22Rv1 (cell line): ENCODE results near the gene BMP7.

Experiments used
- CTCF ChIP-seq: fragments of 450-650 bp; IDR thresholded peaks from 2 replicates; pipeline ENCODE4 v1.5.1; 2017; ENCODE audit warnings: mild to moderate bottlenecking
- ZFX ChIP-seq: fragments of 450-650 bp; IDR thresholded peaks from 2 replicates; pipeline ENCODE4 v1.6.1; 2017; ENCODE audit warnings: antibody characterized with exemption, borderline replicate concordance

DNA sequence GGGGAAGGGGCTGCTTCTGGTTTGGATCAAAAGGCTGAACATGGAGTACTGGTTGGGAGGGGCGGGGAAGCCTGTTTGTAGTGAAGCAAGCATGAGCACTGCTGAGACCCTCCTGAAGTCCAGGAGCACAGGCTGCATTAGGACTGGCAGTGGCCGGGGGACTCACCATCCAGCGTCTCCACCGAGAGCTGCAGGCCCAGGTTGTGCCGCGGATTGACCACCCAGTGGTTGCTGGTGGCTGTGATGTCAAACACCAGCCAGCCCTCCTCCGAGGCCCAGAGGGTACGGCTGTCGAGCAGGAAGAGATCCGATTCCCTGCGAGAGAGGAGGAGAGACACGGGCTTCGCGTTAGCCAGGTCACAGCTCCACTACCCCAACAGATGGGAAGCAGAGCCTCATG is 64.1 kb downstream of the BMP7 start:
- TF ChIP-seq CTCF (no peak), ZFX (no peak)
